ENCODE data around the gene CNOT1. TPM values are rescaled to one million over a fixed set of nuclear protein-coding genes. Genes with fewer than 3 reads are reported as not detected.
"Not testable (repeated sequence)": the region's sequence is repeated elsewhere in the genome, so short reads cannot be mapped to it uniquely, and the experiment has no call there.

CNOT1 gene
- total RNA-seq, 1 experiment from 2014 or later: 59.3 TPM

DNA sequence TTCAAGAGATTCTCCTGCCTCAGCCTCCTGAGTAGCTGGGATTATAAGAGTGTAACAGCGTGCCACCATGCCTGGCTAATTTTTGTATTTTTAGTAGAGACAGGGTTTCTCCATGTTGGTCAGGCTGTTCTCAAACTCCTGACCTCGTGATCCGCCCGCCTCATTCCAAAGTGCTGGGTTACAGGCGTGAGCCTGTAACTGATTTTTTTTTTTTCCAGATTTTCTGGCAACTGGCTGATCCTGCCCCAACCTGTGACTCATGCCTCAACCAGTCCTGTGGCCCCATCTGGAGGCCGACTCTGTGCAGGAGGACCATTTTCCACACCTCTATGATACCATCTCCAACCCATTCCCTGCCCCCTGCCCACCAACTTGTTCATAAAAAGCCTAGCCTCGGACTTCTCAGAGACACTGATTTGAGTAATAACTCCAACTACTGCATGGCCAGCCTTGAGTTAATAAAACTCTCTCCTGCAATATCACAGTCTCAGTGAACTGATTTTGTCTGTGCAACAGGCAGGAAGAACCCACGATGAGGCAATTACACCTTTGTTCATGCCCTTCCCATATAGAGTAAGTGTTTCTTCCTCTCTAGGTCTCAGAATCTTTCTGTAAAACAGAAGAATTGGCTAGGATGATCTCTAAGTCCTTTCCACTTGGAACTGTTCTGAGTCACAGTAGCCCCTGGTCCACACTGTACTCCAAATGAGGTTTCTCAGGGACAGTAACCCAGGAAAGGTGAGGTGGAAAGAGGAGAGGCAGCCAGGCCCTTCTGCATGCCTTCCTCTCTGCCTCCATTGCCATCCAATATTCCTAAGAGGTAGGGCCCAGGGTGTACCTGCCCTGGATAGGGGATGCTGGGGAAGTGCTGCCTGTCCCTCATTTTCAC lies 8.8 kb upstream of the CNOT1 start:
- peak; percentile 74 for DNase-seq (ENCODE audit: low read depth)

DNA sequence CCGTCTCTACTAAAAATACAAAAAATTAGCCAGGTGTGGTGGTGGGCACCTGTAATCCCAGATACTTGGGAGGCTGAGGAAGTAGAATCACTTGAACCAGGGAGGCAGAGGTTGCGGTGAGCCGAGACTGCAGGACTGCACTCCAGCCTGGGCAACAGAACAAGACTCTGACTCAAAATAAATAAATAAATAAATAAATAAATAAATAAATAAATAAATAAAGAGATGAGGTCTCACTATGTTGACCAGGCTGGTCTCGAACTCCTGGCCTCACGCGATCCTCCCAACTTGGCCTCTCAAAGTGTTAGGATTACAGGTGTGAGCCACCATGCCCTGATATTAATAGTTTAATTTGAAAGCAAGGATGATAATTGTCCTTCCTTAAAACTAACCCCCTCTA lies 7.4 kb upstream of the CNOT1 start:
- DNase-seq (ENCODE audit: low read depth): not testable (repeated sequence)

DNA sequence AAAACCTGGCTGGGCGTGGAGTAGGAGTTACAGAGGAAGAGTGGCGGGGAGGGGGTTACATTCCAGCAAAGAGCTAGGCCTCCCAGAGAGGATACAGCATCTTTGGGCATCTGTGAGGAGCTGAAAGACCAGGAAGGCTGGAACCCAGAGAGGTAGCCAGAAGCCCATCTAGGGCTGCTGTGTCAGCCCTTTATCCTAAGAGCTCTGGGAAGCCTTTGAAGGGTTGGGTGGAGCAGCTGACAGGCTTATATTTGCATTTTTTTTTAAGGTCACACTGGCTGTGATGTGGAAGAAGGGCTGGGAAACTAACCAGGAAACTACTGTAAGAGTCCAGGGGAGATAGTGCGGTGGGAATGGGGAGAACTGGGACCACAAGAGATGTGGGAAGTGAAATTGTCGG lies 6.8 kb upstream of the CNOT1 start:
- DNase-seq (ENCODE audit: low read depth): no peak

DNA sequence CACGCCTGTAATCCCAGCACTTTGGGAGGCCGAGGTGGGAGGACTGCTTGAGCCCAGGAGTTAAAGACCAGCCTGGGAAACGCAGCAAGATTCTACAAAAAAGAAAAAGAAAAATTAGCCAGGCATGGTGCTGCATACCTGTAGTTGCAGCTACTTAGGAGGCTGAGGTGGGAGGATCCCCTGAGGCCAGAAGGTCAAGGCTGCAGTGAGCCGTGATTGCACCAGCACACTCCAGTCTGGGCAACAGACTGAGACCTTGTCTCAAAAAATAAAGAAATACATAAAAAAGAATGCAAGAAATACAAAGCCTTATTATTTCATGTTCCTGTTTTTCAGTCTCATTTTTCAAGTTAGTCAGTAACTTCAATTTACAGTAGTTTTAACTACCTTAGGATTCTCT lies 5.9 kb upstream of the CNOT1 start:
- no peak for DNase-seq (ENCODE audit: low read depth)

DNA sequence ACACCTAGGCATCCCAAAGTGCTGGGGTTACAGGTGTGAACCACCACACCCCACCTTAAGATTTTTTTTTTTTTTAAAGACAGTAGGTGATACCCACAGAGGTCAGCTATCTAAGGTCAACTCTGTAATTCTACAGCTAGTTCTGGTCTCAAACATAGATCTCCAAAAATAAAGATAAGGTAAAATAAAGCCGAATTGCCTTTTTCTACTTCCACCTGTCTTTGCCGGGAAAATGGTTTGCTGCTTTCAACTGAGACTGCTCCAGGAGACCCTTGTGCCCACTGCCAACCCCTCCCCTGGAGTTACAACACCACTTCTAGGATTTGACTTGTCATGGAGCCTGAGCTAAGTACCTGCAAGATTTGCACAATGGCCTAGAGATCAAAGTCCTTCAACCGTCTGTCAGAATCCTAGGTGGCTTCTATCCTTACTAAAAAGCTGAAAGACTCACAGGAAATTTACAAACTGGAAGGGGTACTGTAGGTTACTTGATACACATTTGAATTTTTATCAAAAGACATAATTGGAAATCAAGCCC lies 4.7 kb upstream of the CNOT1 start:
- DNase-seq (ENCODE audit: low read depth): no peak

DNA sequence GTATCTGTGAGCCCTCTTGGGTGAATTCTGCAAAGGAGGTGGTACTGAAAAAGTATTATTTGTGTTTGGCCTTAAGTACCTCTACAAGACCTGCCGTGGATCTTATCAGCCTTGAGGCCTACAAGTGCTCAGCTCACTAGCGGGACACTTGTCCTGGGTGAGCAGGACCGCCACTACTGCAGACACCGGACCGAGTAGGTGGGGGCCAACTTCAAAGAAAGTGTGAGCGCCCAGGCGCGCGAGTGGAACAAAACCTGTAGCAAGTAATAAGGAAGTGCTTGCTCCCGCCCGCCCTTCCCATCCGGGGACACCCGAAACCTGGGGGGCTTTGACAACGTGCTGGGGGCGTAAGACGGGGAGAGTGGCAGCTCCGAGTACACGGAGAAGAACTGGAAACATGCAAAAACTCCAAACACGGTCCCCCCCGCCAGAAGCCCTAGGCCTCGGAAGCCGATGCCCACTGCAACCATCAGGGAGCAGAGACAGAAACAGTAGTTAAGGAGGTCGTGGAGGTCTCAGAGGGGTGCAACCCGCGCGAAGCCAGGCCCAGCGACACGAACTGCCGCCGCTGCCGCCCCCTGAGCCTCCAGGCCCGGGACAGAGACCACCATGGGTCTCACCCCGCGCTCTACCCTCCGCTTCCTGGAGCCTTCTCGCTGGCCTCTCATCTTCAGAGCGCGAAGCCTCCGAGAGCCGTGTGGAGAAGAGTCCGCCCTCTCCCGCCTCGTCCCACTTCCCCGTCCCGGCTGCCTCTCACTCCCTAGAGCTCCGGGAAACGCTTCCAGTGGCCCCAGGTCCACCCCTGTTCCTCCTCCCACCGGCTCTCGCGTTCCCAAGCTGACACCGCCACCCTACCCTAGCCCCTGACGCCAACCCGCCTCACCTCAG lies 537 bp downstream of the CNOT1 start:
- DNase-seq (ENCODE audit: low read depth): peak; percentile 24

DNA sequence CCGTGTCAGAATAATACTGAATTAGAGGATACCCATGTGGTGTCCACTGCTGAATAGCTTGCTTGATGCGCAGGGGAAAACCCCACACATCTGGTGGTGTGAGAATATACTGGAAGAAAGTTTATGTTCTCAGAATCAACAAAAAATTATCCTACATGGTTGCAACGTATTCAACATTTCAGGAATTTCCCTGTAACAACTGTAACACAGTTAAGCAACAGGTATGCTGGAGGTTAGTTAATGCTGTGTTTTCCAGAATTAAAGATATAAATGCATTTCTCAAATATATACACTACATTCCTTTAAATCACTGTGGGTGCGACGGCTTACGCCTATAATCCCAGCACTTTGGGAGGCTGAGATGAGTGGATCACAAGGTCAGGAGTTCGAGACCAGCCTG lies 5.4 kb downstream of the CNOT1 start:
- no peak for DNase-seq (ENCODE audit: low read depth)

DNA sequence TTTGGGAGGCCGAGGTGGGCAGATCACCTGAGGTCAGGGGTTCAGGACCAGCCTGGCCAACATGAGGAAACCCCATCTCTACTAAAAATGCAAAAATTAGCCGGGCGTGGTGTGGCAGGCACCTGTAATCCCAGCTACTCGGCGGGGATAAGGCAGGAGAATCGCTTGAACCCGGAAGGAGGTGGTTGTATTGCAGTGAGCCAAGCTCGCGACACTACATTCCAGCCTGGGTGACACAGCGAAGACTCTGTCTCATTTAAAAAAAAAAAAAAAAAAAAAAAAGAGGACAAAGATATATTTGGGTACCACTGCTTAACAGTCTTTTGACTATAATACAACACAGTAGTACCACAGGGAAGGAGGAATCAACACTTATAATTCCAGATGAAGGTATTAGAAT lies 9.2 kb downstream of the CNOT1 start:
- no peak for DNase-seq (ENCODE audit: low read depth)

DNA sequence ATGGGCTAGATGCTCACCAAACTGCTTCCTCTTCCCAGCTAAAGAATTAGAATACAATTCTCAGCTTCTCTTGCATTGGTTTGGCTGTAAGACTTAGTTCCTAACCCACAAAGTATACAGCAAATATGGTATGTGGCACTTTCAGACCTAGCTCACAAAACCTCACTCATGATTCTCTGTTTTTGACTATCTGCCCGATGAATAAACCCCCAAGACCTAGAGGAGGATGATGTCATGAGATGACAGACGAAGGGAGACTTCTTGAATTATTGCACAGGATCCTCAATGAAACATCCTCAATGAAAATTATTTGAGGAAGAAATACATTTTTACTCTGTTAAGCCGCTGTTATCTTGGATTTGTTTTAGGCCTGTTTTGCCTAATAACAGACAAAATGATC lies 14.3 kb downstream of the CNOT1 start:
- DNase-seq (ENCODE audit: low read depth): no peak

DNA sequence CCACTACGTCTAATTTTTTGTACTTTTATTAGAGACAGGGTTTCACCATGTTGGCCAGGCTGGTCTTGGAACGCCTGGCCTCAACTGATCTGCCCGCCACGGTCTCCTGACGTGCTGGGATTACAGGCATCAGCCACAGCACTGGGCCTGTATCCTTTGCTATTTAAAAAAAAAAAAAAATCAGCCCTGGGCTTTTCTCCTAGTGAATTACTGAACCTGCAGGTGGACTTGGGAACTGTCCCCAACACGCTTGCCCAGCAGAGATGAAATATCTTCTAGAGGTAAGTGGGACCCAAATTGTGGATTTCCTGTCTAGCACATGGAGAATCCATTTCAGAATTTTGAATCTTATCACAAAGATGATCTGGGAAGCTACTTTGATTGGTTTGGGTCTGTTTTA lies 14.8 kb downstream of the CNOT1 start:
- DNase-seq (ENCODE audit: low read depth): no peak

DNA sequence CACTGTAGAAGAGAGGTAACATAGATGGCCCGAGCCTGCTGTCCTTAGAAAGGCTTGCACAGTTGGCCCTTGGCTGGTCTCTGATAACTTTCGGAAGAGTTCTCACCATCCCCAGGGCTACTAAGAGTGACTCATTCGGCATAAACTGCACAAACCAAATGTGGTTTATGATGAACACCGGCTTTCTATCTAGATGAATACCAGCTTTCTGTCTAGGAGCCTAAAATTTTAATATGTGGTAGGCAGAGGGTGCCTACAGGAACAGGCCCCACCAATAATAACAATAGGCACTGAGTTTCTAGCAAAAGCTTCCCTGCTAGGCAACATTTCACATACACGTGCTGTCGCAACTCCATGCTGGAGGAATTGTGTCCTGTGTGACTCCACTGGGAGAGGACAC lies 15.4 kb downstream of the CNOT1 start:
- DNase-seq (ENCODE audit: low read depth): peak; percentile 47

DNA sequence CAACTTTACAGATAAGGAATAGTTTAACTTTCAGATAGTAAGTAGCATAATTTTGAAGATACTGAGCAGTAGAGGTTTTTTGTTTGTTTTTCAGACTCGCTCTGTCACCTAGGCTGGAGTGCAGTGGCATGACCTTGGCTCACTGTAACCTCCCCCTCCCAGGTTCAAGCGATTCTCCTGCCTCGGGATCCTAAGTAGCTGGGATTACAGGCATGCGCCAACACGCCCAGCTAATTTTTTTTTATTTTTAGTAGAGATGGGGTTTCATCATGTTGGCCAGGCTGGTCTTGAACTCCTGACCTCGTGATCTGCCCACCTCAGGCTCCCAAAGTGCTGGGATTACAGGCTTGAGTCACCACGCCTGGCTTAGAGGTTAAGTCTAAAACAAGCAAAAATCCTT lies 16.7 kb downstream of the CNOT1 start:
- not testable (repeated sequence) for DNase-seq (ENCODE audit: low read depth)

DNA sequence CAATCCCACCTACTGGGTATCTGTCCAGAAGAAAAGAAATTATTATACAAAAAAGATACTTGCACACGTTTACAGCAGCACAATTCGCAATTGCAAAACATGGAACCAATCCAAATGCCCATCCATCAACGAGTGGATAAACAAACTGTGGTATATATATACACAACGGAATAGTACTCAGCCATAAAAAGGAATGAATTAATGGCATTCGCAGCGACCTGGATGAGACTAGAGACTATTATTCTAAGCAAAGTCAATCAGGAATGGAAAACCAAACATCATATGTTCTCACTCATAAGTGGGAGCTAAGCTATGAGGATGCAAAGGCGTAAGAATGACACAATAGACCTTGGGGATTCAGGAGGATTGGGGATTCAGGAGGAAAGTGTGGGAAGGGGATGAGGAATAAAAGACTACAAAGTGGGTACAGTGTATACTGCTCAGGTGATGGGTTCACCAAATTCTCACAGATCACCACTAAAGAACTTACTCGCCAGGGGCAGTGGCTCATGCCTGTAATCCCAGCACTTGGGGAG lies 21.0 kb downstream of the CNOT1 start:
- DNase-seq (ENCODE audit: low read depth): no peak

DNA sequence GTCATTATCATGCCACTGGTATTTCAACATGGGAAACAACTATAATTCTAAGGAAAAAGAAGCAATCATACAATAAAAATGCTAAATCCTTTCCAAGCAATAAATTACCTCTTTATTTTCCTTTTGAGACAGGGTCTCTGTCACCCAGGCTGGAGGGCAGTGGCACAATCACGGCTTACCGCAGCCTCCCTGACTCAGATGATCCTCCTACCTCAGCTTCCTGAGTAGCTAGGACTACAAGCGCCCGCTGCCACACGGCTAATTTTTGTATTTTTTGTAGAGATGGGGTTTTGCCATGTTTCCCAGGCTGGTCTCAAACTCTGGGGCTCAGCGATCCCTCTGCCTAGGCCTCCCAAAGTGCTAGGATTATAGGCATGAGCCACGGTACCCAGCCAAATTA lies 24.1 kb downstream of the CNOT1 start:
- DNase-seq (ENCODE audit: low read depth): no peak

DNA sequence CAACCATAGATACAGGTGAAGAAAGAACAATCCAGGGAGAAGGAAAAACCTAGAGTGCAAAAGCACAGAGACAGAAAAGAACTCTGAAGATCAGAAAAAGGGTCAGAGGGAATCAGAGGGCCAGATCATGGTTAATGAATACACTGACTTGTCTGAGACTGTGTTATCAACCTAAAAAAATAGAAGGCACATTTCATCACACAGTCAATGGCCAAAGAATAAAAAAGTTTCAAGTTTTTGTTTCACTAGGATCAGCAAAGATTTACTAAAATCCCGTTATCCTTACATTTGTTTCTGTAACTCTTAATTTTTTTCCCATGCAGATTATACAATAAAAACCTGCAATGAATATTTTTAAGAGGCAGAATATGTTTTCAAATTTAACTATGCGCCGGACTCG lies 38.5 kb downstream of the CNOT1 start:
- no peak for DNase-seq (ENCODE audit: low read depth)

DNA sequence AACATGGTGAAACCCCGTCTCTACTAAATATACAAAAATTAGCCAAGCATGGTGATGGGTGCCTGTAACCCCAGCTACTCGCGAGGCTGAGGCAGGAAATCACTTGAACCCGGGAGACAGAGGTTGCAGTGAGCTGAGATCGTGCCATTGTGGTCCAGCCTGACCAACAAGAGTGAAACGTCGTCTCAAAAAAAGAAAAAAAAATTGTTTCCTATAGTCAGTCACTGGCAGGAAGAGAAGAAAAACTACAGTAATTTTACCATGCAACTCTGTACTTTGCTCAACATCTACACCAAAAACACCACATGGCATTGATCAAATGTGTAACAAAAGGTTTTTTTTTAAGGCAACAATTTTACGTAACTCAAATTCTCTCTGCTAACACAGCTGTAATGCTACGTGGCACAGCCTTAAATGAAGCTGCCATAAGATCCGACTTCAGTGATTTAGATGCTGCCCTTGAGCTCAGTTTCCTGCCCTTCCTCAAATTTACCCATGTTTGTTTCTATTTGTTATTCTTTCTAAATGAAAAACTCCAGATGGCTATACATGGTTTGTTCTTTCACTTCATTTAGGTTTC lies 40.2 kb downstream of the CNOT1 start:
- no peak for DNase-seq (ENCODE audit: low read depth)

DNA sequence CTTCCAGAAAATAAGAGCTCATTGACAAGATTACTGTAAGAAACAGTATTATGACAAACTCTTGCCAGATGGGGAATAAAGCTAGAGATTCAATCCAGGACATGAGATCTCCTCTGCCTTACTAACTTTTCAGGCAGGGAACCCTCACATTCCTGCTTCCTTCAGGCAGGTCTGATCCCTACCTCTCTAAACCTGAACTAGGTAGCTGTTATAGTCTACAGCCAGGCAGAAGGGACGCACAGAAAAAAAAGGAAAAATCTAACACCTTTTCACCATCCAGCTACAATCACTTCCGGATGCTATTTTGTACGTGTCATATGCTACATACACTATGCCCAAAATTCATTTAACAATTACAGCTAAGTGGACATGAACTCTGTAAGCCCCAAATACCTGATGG lies 41.2 kb downstream of the CNOT1 start:
- DNase-seq (ENCODE audit: low read depth): no peak

DNA sequence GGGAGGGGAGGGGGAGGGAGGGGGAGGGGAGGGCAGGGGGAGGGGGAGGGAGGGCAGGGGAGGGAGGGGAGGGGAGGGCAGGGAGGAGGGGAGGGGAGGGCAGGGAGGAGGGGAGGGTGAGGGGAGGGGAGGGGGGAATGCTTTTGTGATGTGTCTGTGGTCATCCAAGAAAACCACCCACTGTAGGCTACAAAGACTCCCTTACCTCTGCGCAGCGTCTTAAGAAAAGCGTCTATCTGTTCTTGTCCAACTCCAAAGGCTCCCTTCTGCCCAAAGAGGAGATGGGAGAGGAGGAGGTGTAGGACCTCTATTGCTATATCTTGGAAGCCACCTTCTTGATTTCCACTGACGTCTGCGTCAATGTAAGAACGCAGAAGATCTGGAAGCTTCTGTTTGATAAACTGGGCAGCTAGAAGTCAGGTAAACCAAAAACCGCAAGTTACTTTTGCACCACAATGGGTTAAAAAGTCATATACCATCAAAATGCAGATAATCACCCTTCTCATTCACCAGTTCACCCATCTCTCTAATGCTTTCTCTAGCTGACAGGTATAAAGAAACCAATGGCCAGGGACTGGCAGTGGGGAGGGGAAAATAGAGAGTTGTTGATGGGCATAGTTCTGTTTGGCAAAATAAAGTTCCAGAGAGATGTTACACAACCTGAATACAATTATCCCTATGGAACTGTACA lies 43.1 kb downstream of the CNOT1 start:
- DNase-seq (ENCODE audit: low read depth): no peak

DNA sequence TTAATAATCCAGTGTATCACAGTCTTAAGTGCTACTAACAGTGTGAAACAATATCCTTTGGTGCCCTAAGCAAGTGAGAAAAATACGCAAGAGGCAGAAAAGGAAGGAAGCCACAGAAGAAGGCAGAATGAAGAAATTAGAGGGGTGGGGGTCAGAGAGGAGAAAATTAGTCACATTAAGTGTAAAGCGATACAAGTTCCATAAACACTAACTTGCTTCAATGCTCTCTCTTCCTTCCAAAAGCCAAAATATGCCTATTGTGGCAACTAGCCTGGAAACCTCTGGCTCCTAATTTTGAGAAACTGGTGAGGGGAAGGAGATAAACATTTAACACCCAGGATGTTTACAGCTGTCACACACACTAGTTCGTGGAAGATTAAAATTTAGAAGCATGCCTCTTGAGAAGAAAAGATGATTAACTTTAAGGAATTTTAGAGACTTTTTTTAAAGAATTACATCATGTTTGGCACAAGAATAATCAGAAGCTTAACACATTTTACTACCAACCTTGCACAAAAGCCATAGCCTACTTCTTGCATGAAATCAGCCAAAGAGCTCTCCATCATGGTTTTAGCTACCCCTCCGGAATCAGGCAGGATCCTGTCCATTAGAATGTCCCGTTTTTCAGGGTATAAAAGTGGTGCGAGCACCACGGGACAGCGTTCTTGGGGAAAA lies 44.7 kb downstream of the CNOT1 start:
- no peak for DNase-seq (ENCODE audit: low read depth)

DNA sequence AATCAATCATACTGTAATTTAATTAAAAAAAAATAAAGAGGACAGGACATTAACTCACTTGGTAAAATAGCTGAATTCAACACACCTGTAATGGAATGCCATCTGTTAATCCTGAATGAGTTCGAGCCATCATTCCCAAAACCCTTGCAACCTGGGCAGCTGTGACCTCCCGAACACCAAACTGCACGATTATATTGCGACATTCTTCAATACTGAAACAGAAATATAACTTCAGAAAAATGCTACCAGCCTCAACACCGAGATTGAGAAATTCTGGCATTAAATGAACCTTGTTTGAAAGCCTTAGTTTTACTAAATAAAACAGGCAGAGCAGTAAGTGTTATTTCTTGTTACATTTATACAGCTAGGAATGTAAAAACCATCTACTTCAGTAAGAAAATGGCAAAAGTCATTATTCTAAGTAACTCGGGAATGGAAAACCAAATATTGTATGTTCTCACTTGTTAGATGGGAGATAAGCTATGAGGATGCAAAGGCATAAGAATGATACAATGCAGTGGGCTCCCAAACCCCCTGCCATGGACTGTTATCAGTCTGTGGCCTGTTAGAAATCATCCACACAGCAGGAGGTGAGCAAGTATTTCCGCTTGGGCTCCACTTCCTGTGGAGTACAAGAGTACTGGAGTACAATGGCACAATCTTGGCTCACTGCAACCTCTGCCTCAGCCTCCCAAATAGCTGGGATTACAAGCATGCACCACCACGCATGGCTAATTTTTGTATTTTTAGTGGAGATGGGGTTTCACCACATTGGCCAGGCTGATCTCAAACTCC lies 46.5 kb downstream of the CNOT1 start:
- DNase-seq (ENCODE audit: low read depth): peak; percentile 28

All from Daoy (cell line).